RWPE2 (cell line): ENCODE results near the gene MRNIP.
A peak's percentile ranks its signal among the peaks of the same experiment; 100 is the strongest.

Experiments used
- ATAC-seq: fragments of 200-7000 bp; cut with Tn5 transposase; 3 replicates; pipeline ENCODE4 v1.9.1; 2021; ENCODE audit warnings: low read depth
- DNase-seq: peaks from one replicate; pipeline ENCODE4 v3.0.0-alpha.2; 2020; ENCODE audit warnings: low spot score
- H3K27ac ChIP-seq: fragments of 450-650 bp; 2 replicates; pipeline ENCODE4 v1.5.1; 2017; ENCODE audit warnings: mild to moderate bottlenecking; ENCODE audit not compliant: poor library complexity, severe bottlenecking
- H3K27me3 ChIP-seq: fragments of 250-450 bp; sonication (Bioruptor Pico); 2 replicates; pipeline ENCODE4 v1.5.1; 2021; ENCODE audit warnings: mild to moderate bottlenecking, moderate library complexity; ENCODE audit not compliant: insufficient read depth, poor library complexity, severe bottlenecking
- H3K36me3 ChIP-seq: fragments of 250-450 bp; sonication (Bioruptor Pico); 2 replicates; pipeline ENCODE4 v1.5.1; 2020; ENCODE audit warnings: low read depth, mild to moderate bottlenecking, moderate library complexity
- H3K4me1 ChIP-seq: fragments of 250-450 bp; sonication (Bioruptor Pico); 2 replicates; pipeline ENCODE4 v1.5.1; 2021; ENCODE audit warnings: mild to moderate bottlenecking, moderate library complexity; ENCODE audit not compliant: insufficient read depth, poor library complexity, severe bottlenecking
- H3K4me3 ChIP-seq: fragments of 250-450 bp; sonication (Bioruptor Pico); 2 replicates; pipeline ENCODE4 v1.5.1; 2021; ENCODE audit warnings: mild to moderate bottlenecking, moderate library complexity; ENCODE audit not compliant: severe bottlenecking
- H3K9me3 ChIP-seq: fragments of 250-450 bp; sonication (Bioruptor Pico); 2 replicates; pipeline ENCODE4 v1.5.1; 2021; ENCODE audit warnings: mild to moderate bottlenecking, moderate library complexity; ENCODE audit not compliant: severe bottlenecking
- TF ChIP-seq, protein P1 (sequence below): fragments of 450-650 bp; IDR thresholded peaks from one replicate; pipeline ENCODE4 v1.5.1; 2017; ENCODE audit warnings: mild to moderate bottlenecking, moderate library complexity; ENCODE audit not compliant: poor library complexity, severe bottlenecking

MRNIP gene

GRCh38 chr5:179882338-179882737, 23.7 kb upstream of the MRNIP start:
- H3K36me3 ChIP-seq: peaks cover 65% of the 10 kb centered on the region
- peaks cover 14% of the 10 kb centered on the region for H3K9me3 ChIP-seq

GRCh38 chr5:179880848-179881590, 22.4 kb upstream of the MRNIP start:
- no peak overlapping the region for H3K4me3 ChIP-seq
- peaks cover 65% of the 10 kb centered on the region for H3K36me3 ChIP-seq
- peak; percentile 19 for DNase-seq
- no peaks in the 10 kb centered on the region for H3K27me3 ChIP-seq
- H3K4me1 ChIP-seq: no peaks in the 10 kb centered on the region
- H3K9me3 ChIP-seq: peaks cover 14% of the 10 kb centered on the region
- TF ChIP-seq, protein P1, sequence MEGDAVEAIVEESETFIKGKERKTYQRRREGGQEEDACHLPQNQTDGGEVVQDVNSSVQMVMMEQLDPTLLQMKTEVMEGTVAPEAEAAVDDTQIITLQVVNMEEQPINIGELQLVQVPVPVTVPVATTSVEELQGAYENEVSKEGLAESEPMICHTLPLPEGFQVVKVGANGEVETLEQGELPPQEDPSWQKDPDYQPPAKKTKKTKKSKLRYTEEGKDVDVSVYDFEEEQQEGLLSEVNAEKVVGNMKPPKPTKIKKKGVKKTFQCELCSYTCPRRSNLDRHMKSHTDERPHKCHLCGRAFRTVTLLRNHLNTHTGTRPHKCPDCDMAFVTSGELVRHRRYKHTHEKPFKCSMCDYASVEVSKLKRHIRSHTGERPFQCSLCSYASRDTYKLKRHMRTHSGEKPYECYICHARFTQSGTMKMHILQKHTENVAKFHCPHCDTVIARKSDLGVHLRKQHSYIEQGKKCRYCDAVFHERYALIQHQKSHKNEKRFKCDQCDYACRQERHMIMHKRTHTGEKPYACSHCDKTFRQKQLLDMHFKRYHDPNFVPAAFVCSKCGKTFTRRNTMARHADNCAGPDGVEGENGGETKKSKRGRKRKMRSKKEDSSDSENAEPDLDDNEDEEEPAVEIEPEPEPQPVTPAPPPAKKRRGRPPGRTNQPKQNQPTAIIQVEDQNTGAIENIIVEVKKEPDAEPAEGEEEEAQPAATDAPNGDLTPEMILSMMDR: no peak
- H3K27ac ChIP-seq: no peak overlapping the region
- ATAC-seq: peak; percentile 15; the same call in 1 of the 3 replicates

More at GRCh38 chr5:179882338-179882737, 23.7 kb upstream of the MRNIP start:
- DNase-seq (no peak), ATAC-seq (no peak)
- no peaks in the 10 kb centered on the region for H3K4me1 ChIP-seq
- TF ChIP-seq, protein P1: no peak
- no peaks in the 10 kb centered on the region for H3K27me3 ChIP-seq
- no peak overlapping the region for H3K4me3 ChIP-seq
- H3K27ac ChIP-seq: no peak overlapping the region

GRCh38 chr5:179880066-179880650, 21.5 kb upstream of the MRNIP start:
- peaks cover 65% of the 10 kb centered on the region for H3K36me3 ChIP-seq
- ATAC-seq (peak; percentile 17; the same call in 2 of the 3 replicates), DNase-seq (no peak)
- no peak overlapping the region for H3K27ac ChIP-seq
- no peak overlapping the region for H3K4me3 ChIP-seq
- TF ChIP-seq, protein P1: no peak
- H3K4me1 ChIP-seq: no peaks in the 10 kb centered on the region
- no peaks in the 10 kb centered on the region for H3K27me3 ChIP-seq
- H3K9me3 ChIP-seq: peaks cover 14% of the 10 kb centered on the region

DNA sequence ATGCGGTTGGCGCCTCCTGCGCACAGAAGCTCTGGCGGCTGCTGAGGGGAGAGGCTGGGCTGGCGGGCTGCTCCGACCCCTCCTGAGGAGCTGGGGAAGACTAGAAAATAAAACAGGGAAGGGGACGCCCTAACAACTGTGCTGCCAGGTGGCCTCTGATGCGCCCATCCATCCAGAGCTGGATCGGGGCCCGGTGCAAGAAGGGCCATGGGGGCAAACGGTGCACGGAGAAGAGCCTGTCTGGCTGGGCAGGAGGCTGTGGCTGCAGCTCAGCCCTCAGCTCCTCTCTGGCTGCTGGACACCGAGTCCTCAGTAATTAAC, 21.0 kb upstream of the MRNIP start:
- peaks cover 14% of the 10 kb centered on the region for H3K9me3 ChIP-seq
- TF ChIP-seq, protein P1: no peak
- no peaks in the 10 kb centered on the region for H3K27me3 ChIP-seq
- no peak overlapping the region for H3K4me3 ChIP-seq
- no peaks in the 10 kb centered on the region for H3K4me1 ChIP-seq
- no peak overlapping the region for H3K27ac ChIP-seq
- ATAC-seq (peak; percentile 13; the same call in 1 of the 3 replicates), DNase-seq (no peak)
- peaks cover 65% of the 10 kb centered on the region for H3K36me3 ChIP-seq
